HK-2 (cell line): ENCODE results near the gene STRN4.

Experiments
- DNase-seq: peaks from one replicate; pipeline ENCODE4 v3.0.0-alpha.2; 2018; ENCODE audit not compliant: unreplicated experiment

STRN4 gene

GRCh38 chr19:46745030-46745429, 1.2 kb downstream of the STRN4 start:
- no peak for DNase-seq

DNA sequence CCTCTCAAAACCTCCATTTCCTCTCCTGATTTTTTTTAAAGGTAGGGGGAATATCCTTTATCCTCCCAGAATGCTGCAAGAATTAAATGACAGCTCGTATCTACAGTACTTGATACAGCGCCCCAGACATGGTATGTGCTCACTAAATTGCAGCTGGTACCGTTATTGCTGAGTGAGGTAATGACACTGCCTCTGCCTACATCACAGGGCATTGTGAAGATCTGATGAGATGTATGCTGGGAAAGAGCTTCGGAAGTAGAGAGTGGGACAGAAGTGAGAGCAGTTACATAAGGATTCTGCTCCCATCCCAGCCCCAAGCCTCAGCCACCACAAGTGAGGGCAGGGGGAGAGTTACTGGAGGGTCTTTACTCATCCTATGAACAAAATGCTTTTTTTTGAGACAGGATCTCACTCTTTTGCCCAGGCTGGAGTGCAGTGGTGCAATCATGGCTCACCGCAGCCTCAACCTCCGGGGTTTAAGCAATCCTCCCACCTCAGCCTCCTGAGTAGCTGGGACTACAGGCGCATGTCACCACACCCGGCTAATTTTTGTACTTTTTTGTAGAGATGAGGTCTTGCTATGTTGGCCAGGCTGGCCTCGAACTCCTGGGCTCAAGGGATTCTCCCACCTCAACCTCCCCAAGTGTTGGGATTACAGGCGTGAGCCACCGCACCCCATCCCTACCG, 2.1 kb downstream of the STRN4 start:
- no peak for DNase-seq

- DNase-seq, result no peak
Observed at GRCh38 chr19:46742926-46743480, 3.2 kb downstream of the STRN4 start.

DNA sequence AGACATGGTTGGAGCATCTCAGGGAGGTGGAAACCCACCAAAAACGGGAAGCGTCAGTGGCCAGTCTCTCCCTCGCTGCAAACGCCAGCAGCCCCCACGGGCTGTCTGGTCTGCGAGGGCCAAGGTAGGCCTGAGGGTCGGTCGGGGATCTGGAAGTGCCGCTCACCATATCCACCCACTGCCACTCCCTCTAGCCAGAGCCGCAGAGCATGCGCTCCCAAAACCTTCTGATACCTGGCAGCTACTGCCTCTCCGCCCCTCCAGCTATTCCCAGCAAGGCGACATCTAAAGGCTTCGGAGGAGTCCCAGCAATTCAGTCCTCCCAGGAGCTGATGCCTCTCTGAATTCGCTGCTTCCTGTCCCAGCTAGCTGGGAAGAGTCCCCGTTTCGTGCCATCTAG, 4.8 kb downstream of the STRN4 start:
- no peak for DNase-seq

DNA sequence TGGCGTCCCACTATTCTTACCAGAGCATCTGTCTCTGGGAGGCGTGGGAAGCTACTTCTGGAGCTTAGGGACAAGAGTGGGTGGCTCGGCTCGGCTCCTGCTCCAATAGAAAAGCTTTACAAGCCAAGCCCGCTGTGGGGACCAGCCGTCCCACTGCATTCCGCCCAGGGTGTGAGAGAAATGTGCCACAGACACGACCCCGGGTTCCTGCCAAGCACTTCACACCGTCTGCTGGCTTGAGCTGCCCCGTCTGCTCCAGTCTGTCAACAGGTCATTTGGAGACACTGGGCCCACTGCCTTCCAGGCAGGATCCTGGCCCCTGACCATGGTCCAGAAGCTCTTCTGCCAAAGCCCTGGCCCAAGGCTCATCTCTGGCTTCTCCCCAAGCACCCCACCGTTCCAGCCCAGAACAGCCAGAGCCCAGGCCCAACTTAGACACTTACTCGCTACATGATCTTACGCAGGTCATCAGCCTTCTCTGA, 6.9 kb downstream of the STRN4 start:
- no peak for DNase-seq

- no peak for DNase-seq
Observed at GRCh38 chr19:46737761-46738171, 8.5 kb downstream of the STRN4 start.

DNA sequence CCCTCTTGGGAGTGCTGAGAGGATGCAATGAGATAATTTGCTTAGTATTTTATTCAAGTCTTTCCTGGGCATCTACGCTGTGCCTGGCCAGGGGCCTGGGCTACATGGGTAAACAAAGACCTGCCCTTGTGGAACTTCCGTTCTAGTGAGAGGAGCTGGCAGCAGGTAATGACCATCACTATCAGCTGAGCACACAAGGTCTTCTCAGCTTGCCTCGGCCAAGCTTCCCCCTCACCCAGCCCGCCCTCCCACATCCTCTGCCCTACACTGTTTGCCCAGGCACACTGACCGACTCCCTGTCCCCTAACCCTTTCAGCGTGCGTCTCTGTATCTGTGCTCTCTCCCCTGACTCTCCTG, 9.0 kb downstream of the STRN4 start:
- DNase-seq, result no peak

GRCh38 chr19:46736531-46737297, 9.5 kb downstream of the STRN4 start:
- DNase-seq, result no peak

- no peak for DNase-seq
Observed at GRCh38 chr19:46733690-46734292, 12.5 kb downstream of the STRN4 start.

DNA sequence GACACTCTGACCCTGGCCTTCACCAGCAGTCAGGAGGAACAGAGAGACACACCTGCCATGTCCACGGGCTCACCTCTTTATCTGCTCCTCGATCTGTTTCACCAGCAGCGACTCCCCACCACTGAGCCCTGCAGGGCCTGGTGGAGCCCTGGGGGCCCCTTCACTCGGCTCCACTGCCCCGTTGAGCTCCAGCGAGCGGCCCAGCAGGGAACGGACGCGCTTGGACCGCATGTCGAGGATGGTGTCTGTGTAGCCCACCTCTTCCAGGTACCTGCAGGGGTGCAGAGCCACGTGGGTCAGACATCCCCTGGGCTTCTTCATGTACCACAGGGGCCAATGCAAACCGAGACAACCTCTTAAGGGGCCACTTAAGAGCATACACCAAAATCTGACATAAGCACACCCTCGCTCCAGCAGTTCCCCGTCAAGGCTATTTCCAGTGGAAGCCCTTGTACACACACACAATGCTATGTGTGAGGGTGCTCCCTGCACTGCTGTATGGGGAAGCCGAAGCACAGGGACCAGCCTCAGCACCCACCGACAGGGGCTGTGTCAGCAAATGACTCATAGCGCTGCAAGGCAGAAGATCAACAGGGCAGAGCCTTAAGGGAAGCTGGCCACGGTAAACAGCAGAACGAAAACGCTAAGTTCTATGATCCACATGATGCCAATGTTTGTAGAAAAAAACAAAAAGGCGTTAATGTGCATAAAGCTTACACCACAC, 13.1 kb downstream of the STRN4 start:
- DNase-seq, result peak; percentile 63

GRCh38 chr19:46732172-46732938, 13.9 kb downstream of the STRN4 start:
- DNase-seq, result peak; percentile 94

DNA sequence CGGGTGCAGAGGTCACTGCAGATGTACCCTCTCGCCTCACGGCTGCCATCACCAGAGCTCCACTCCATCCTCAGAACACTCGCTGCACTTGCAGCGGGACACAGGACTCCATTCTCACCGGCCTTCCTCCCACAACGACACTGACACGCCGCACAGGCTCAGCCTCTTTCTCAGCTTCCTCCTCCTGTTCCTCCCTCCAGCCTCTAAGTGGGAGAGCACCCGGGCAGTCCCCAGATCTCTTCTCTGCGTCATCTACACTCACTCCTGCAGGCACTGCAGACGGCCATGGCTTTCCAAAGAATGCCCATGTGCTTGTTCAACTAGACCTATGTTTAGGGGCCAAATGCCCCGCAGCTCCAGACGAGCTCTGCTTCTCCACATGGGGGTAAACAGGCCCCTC, 14.7 kb downstream of the STRN4 start:
- DNase-seq, result peak; percentile 34

- DNase-seq, result peak; percentile 89
Observed at GRCh38 chr19:46731007-46731501, 15.2 kb downstream of the STRN4 start.

DNA sequence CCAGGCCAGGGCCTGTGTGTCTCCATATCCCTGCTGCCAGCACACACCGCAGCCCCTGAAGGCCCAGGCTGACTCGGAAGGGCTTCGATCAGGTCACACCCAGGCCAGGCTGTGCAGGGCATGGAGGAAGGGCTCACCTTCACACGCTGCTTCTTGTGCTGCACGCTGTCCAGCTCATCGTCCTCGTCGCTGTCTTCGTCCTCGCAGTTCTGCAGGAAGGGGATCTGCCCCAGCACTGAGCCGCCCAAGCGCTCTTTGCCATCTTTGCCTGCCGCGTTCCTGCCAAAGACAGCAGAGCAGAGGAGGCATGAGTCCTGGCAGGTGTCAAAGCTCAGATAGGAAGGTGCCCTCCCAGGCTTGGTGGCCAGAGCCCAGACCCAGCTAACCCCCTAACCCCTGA, 15.7 kb downstream of the STRN4 start:
- DNase-seq, result no peak

GRCh38 chr19:46730187-46730586, 16.1 kb downstream of the STRN4 start:
- no peak for DNase-seq

DNA sequence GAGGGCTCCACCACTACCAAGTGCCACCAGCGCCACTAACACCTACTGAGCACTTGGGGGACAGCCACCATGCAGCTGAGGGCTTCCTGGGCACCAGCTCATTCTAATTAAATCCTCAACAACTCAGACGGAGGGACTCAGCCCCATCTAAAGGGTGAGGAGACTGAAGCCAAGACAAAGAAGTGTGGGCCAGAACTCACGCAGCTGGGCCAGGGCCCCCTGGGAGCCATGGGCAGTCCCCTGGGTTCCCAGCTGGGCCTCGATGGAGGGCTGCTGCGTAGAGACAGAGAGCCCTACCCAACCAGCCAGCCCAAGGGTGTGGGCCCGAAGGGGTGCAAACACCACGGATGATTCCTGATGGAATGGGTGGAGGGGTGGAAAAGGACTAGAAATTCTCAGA, 16.6 kb downstream of the STRN4 start:
- DNase-seq, result no peak

DNA sequence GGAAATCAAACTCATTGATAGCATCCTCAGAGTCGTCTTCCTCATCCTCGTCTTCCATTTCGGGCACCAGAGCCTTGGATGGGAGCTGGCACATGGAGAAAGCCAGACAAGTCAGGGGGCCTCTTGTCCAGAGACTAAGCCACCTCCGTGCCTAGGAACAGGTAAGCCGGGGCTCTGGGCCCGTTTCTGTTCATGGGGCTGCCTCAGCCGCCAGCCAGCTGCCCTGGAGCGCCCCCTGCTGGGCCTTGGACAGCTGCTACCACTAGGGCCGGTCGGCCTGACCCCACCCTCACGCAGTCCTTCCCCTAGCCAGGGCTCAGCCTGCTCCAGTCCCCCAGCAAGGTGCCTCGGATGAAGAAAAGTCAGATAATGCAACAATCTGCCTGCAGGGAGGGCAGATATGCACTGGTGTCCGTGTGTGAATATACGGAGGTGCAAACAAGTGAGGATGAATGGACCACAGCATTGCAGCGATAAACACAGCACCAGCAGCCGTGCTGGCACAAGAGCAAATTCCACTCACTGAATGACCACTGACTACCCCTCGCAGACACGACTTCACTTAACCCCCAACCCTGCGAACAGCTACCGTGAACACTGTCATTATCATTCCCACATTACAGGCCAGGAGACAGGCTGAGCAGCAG, 17.4 kb downstream of the STRN4 start:
- DNase-seq, result peak; percentile 65

- no peak for DNase-seq
Observed at GRCh38 chr19:46728208-46728607, 18.0 kb downstream of the STRN4 start.

DNA sequence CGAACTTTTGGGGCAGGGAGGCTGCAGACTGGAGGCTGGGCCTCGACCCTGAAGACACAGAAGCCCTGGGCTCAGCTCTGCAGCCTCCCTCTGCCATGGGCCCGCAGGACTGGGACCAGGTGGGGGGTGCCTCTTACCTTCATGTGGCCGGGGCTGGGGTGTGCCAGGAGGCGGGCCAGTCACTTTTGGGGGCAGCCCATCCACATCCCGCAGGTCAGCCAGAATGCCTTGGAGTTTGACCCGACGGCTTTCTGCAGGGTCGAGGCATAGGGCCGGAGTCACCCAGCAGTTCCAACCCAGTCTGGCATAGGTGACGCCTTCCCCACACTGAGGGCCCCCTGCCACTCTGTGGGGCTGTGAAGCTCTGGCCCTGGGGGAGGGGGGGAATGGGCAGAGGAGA, 18.5 kb downstream of the STRN4 start:
- DNase-seq, result no peak

- no peak for DNase-seq
Observed at GRCh38 chr19:46726971-46727501, 19.2 kb downstream of the STRN4 start.
